GM18858 (cell line): ENCODE measurements around the gene GLYATL1B.
"Not testable (repeated sequence)": the region's sequence is repeated elsewhere in the genome, so short reads cannot be mapped to it uniquely, and the experiment has no call there.

Source experiments
- ATAC-seq: cut with Tn5 transposase; IDR thresholded peaks from one replicate; pipeline ENCODE4 v1.9.1; 2021; ENCODE audit not compliant: unreplicated experiment

The GLYATL1B gene

GRCh38 chr11:59095972-59096575 lies 10.0 kb downstream of the GLYATL1B start:
- not testable (repeated sequence) for ATAC-seq

DNA sequence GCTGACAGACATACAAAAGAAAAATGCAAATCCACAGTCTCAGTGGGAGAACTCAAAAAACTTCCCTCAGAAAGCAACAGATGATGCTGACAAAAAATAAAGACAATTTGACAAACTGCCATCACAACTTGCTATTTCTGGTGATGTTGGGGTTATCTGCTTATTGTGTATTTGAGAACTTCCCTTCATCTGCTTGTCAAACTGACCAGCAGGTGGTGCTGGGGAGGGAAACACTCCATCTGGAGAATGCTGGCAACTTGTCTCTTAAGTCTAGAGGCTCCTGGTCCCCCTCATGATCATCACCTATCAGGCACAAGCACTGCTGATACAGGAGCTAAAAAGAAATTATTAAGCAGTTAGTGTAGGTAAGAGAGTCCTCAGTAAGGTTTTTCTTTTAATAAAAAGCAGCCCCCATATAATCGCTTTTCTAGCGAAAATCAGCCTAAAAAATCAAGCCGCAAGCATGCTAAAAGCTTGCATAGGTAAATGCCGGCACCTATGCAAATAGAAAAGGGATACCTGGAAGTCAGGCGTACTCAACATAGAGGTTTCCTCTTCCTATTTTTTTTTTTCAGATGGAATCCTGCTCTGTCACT lies 11.1 kb downstream of the GLYATL1B start:
- peak; percentile 37 for ATAC-seq

- not testable (repeated sequence) for ATAC-seq
Observed at GRCh38 chr11:59097938-59098337, 11.8 kb downstream of the GLYATL1B start.

- peak; percentile 45 for ATAC-seq
Observed at GRCh38 chr11:59102259-59102765, 16.2 kb downstream of the GLYATL1B start.

GRCh38 chr11:59106363-59107336 lies 20.5 kb downstream of the GLYATL1B start, which contains the start of gene FAM111B:
TSS of gene FAM111B (plus strand) at chr11:59107237. CDS start at chr11:59109626, 2,389 bp downstream.
- ATAC-seq, result peak; percentile 72

- peak; percentile 22 for ATAC-seq
Observed at GRCh38 chr11:59107721-59108120, 21.6 kb downstream of the GLYATL1B start.

DNA sequence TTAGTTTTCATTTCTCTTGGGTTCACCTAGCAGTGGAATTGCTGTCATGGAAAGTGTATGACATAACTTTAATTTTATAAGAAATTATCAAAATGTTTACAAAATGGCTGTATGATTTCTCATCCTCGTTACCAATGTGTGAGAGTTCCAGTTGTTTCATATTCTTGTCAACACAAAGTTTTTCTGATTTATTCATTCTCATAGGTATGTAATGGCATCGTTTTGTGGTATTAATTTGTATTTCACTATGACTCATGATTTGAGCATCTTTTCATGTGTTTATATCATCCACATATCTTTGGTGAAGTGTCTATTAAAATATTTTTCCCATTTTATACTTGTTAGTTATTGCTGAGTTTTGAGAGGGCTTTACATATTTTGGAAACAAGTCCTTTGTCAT lies 26.4 kb downstream of the GLYATL1B start:
- ATAC-seq, result no peak

DNA sequence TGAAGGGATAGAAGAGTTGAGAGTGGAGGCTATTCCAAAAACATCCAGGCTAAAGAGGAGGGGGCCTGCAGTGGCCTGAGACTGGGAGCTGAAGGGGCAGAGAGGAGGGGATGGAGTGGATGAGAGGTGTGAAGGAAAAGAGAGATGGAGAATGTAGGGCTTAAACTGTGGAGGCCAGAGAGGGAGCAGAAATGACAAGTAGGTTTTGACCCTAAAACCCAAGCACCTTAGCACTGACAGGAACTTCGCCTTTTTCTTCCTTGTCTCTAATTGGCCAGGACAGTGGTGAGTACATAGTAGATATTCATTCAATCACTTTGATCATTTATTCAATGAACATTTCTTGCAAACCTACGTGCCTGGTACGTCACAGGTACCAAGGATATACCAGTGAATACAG lies 28.2 kb downstream of the GLYATL1B start:
- no peak for ATAC-seq

DNA sequence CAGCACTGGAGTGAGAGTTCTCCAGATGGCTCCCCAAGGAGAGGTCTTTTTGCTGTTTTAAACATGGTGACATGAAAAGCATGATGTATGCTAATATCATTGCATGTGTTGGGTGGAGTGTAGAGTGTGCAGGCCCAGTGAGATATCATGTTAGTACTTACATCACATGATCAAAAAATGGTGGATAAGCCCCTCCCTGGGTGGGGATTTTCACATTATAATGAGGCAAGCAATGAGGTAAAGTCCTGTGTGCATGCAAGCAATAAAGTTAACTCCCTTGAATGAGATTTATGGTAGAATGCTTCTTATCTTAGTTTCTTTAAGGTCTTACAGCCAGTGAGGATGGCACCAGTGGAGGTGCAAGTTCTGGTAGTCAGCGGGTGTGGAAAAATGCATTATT lies 29.4 kb downstream of the GLYATL1B start:
- ATAC-seq, result no peak

GRCh38 chr11:59117774-59118173 lies 31.7 kb downstream of the GLYATL1B start:
- no peak for ATAC-seq

DNA sequence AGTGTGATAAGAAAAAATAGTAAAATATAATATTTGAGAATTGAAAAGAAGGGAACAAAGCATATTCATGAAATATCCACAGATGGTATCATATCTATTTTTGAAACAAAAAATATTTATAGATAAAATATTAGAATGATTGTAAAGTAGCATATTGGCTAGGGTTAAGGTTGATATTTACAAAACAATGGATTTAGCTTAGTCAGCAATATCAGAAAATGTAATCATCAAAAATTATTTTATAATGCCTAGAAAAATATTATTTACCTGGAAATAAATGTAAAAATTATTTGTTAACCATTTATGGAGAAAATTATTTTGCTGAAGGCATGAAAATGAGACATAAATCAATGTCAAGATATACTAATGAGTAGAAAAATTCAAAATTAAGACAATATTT lies 33.7 kb downstream of the GLYATL1B start:
- ATAC-seq, result no peak

GRCh38 chr11:59135648-59136461 lies 49.7 kb downstream of the GLYATL1B start:
- ATAC-seq, result peak; percentile 83

GRCh38 chr11:59136551-59136950 lies 50.4 kb downstream of the GLYATL1B start:
- not testable (repeated sequence) for ATAC-seq

DNA sequence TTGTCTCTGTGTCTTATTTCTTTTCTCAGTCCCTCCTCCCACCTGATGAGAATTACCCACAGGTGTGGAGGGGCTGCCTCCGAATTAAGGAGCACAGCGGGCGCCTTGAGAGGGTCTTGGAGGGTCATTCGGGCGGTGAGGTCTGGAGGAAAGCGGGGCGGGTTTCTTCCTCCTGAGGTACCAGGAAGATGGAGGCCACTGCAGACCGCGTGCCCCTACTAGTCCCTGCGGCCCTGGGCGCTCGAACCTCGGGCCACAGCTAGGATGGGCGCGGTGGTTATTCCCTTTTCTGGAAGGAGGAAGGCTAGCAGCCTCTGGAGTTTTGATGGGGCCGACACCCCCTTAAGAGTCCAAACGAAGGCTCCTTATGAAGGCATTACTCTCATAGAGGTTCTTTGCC lies 51.1 kb downstream of the GLYATL1B start:
- ATAC-seq, result no peak

DNA sequence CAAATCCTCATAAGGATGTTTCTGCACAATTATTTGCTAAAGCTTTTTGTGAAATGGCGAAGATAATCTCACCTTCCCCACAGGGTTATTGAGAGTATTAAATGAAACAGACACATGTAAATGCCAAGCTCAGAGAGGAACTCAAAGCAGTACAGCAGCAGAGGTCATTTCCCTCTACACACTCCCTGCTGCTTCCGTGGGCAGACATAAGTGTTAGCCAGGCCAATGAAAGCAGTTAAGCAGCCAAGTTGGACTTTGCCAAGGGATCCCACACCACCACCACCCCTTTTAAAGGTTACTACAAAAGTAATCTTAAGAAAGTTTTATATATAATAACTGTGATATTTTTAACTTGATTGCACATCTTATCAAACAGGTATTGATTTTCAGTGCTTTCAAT lies 52.5 kb downstream of the GLYATL1B start:
- ATAC-seq, result no peak

- no peak for ATAC-seq
Observed at GRCh38 chr11:59141191-59141590, 55.1 kb downstream of the GLYATL1B start.

DNA sequence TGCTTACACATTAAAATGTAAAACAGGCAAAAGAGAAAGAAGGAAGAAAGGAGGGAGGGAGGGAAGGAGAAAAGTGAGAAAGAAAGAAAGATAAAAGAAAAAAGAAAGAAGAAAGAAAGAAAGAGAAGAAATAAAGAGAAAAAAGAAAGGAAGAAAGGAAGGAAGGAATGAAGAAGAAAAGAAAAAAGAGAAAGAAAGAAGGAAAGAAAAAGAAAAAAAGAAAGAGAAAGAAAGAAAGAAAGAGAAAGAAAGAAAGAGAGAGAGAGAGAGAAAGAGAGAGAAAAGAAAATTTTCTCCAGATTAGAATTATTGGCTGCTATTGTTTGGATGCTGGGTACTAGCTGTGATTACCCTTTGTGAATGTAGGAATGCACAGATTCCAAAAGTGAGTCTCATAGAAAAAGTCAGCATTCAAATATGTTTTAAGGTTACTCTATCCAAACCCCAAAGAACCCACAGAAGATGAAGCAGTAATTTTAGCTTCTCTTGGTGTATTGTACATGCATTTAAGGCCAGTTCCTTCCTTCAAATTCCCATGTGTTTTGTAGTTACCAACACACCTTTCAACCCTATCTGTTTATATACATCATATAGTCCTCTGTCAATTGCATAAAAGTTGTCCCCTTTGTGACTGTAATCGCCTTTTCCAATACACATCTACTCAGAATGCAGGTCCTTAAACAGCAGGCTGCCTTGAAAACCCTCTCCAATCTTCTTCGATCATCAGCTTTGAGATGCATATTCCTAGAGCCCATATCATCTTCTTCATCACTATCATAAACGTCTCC lies 55.8 kb downstream of the GLYATL1B start:
- no peak for ATAC-seq

GRCh38 chr11:59142530-59143507 lies 56.7 kb downstream of the GLYATL1B start, which contains the start of gene FAM111A:
TSS of gene FAM111A (plus strand) at chr11:59142856. CDS start at chr11:59148873, 6,017 bp downstream.
- peak; percentile 57 for ATAC-seq
